NCI-H460 (cell line): Measurements from ENCODE around the gene PTPRM. TPM values are rescaled to one million over a fixed set of nuclear protein-coding genes. Genes with fewer than 3 reads are reported as not detected.
A peak's percentile ranks its signal among the peaks of the same experiment; 100 is the strongest.
"Not testable (repeated sequence)": the region's sequence is repeated elsewhere in the genome, so short reads cannot be mapped to it uniquely, and the experiment has no call there.

Experiments used
- DNase-seq: peaks from one replicate; pipeline ENCODE4 v3.0.0-alpha.2; 2016; ENCODE audit warnings: low read depth; ENCODE audit errors: extremely low read depth
- total RNA-seq: library from RNA; depleted of rRNA; stranded (reverse); fragments of >200 nt; shearing (Covaris generic); gene quantifications from 2 replicates; pipeline ENCODE4 v1.2.3, GENCODE V29; 2014

PTPRM gene
- total RNA-seq, 1 experiment from 2014 or later: 129 TPM

- DNase-seq: no peak
Measured at GRCh38 chr18:8424917-8425725, 858.0 kb downstream of the PTPRM start.

- DNase-seq: no peak
Measured at GRCh38 chr18:8426401-8426800, 859.3 kb downstream of the PTPRM start.

- no peak for DNase-seq
Measured at GRCh38 chr18:8427339-8427738, 860.2 kb downstream of the PTPRM start.

GRCh38 chr18:8428951-8429350 is 861.8 kb downstream of the PTPRM start:
- no peak for DNase-seq

- DNase-seq: no peak
Measured at GRCh38 chr18:8431036-8431435, 863.9 kb downstream of the PTPRM start.

GRCh38 chr18:8433323-8433722 is 866.2 kb downstream of the PTPRM start:
- no peak for DNase-seq

- no peak for DNase-seq
Measured at GRCh38 chr18:8433771-8434170, 866.7 kb downstream of the PTPRM start.

GRCh38 chr18:8435376-8435775 is 868.3 kb downstream of the PTPRM start:
- no peak for DNase-seq

- no peak for DNase-seq
Measured at GRCh38 chr18:8439055-8439454, 871.9 kb downstream of the PTPRM start.

- DNase-seq: no peak
Measured at GRCh38 chr18:8443505-8443904, 876.4 kb downstream of the PTPRM start.

GRCh38 chr18:8446936-8447335 is 879.8 kb downstream of the PTPRM start:
- not testable (repeated sequence) for DNase-seq

GRCh38 chr18:8448130-8448529 is 881.0 kb downstream of the PTPRM start:
- DNase-seq: no peak

GRCh38 chr18:8450013-8450412 is 882.9 kb downstream of the PTPRM start:
- peak; percentile 22 for DNase-seq

- DNase-seq: no peak
Measured at GRCh38 chr18:8450898-8451665, 884.0 kb downstream of the PTPRM start.

GRCh38 chr18:8453528-8453927 is 886.4 kb downstream of the PTPRM start:
- DNase-seq: no peak

- no peak for DNase-seq
Measured at GRCh38 chr18:8454136-8454535, 887.0 kb downstream of the PTPRM start.

GRCh38 chr18:8455661-8456614 is 888.8 kb downstream of the PTPRM start:
- no peak for DNase-seq
